Left lung (tissue), 10 donors: ENCODE measurements around the gene MAGI1. TPM values are rescaled to one million over a fixed set of nuclear protein-coding genes. Genes with fewer than 3 reads are reported as not detected.

Experiments
- ATAC-seq: fragments of 200-7000 bp; cut with Tn5 transposase; one replicate; pipeline ENCODE4 v1.9.1; 2020; ENCODE audit warnings: moderate library complexity
- DNase-seq, 4 donors: peaks; one replicate each; pipeline ENCODE4 v3.0.0-alpha.2; 2013 to 2020
- H3K27ac ChIP-seq, 2 donors: fragments of 200-600 bp; sonication (generic) in 1 of 2; one replicate each; pipeline versions ENCODE4 v1.5.0 to v1.8.0; 2020 to 2021
- H3K27me3 ChIP-seq, 2 donors: fragments of 200-600 bp; sonication (generic) in 1 of 2; one replicate each; pipeline versions ENCODE4 v1.5.0 to v1.8.0; 2020 to 2021
- H3K36me3 ChIP-seq, 2 donors: fragments of 200-600 bp; sonication (generic) in 1 of 2; one replicate each; pipeline versions ENCODE4 v1.5.0 to v1.8.0; 2020 to 2021
- H3K4me1 ChIP-seq, 2 donors: fragments of 200-600 bp; one replicate each; pipeline ENCODE4 v1.8.0; 2021
- H3K4me3 ChIP-seq, 2 donors: fragments of 200-600 bp; sonication (generic) in 1 of 2; one replicate each; pipeline versions ENCODE4 v1.5.0 to v1.8.0; 2020 to 2021; ENCODE audit warnings: mild to moderate bottlenecking in 1 of 2
- H3K9me3 ChIP-seq, 2 donors: fragments of 200-600 bp; sonication (generic) in 1 of 2; one replicate each; pipeline versions ENCODE4 v1.5.0 to v1.8.0; 2020 to 2021
- intact Hi-C, 2 donors: fragments of 100-400 bp; cut with DNase I; formaldehyde crosslinking; loops; one replicate each; pipeline versions ENCODE4 v1.11.2 to v1.14.2; 2022
- polyA plus RNA-seq, 6 donors: library from polyadenylated mRNA; unstranded; fragments of 120-200 nt; gene quantifications; one replicate each; pipeline ENCODE4 v1.2.1, GENCODE V29; 2013; ENCODE audit not compliant: insufficient read length in 6 of 6
- total RNA-seq, 2 donors: library from RNA; stranded (reverse); fragmentation: NEBNext Ultra II Directional; extraction: Animal tissue kit (Norgen Biotek cat#: 25700); gene quantifications; one replicate each; pipeline ENCODE4 v1.2.1, GENCODE V29; 2021
- TF ChIP-seq, protein P1 (sequence below), 2 donors: fragments of 200-600 bp; sonication (generic) in 1 of 2; IDR thresholded peaks; one replicate each; pipeline versions ENCODE4 v1.5.0 to v1.8.0; 2021; ENCODE audit warnings: antibody characterized with exemption in 2 of 2
- donor health status: DM: no; HTN: yes; CAD: no.
- donor health status: DM: no; HTN: no; CAD: no.

The MAGI1 gene
- total and polyA plus RNA-seq, 8 donors = 25.4 to 32.0 (median 28.7) TPM

GRCh38 chr3:65741540-65741939, 297.2 kb downstream of the MAGI1 start:
- no peak overlapping the region for H3K4me3 ChIP-seq
- no peaks in the 10 kb centered on the region for H3K36me3 ChIP-seq
- TF ChIP-seq, protein P1, sequence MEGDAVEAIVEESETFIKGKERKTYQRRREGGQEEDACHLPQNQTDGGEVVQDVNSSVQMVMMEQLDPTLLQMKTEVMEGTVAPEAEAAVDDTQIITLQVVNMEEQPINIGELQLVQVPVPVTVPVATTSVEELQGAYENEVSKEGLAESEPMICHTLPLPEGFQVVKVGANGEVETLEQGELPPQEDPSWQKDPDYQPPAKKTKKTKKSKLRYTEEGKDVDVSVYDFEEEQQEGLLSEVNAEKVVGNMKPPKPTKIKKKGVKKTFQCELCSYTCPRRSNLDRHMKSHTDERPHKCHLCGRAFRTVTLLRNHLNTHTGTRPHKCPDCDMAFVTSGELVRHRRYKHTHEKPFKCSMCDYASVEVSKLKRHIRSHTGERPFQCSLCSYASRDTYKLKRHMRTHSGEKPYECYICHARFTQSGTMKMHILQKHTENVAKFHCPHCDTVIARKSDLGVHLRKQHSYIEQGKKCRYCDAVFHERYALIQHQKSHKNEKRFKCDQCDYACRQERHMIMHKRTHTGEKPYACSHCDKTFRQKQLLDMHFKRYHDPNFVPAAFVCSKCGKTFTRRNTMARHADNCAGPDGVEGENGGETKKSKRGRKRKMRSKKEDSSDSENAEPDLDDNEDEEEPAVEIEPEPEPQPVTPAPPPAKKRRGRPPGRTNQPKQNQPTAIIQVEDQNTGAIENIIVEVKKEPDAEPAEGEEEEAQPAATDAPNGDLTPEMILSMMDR (IDR thresholded peaks at IDR 0.05) = no peak
- H3K27me3 ChIP-seq = no peaks in the 10 kb centered on the region
- intact Hi-C loops = no loop called here
- H3K4me1 ChIP-seq = no peaks in the 10 kb centered on the region
- no peaks in the 10 kb centered on the region for H3K9me3 ChIP-seq
- no peak for DNase-seq
- no peak for ATAC-seq
- no peak overlapping the region for H3K27ac ChIP-seq

- no peak overlapping the region for H3K4me3 ChIP-seq
- H3K36me3 ChIP-seq = no peaks in the 10 kb centered on the region
- ATAC-seq (no peak), DNase-seq (no peak)
- no peaks in the 10 kb centered on the region for H3K27me3 ChIP-seq
- H3K4me1 ChIP-seq = no peaks in the 10 kb centered on the region
- H3K27ac ChIP-seq = no peak overlapping the region
- no peaks in the 10 kb centered on the region for H3K9me3 ChIP-seq
- intact Hi-C loops = no loop called here
- TF ChIP-seq, protein P1 (IDR thresholded peaks at IDR 0.05) = no peak
Observed at GRCh38 chr3:65739901-65740541, 298.7 kb downstream of the MAGI1 start.

GRCh38 chr3:65734792-65735191, 303.9 kb downstream of the MAGI1 start:
- no peak overlapping the region for H3K4me3 ChIP-seq
- no peaks in the 10 kb centered on the region for H3K27me3 ChIP-seq
- TF ChIP-seq, protein P1 (IDR thresholded peaks at IDR 0.05) = no peak
- DNase-seq (no peak), ATAC-seq (no peak)
- intact Hi-C loops = no loop called here
- H3K36me3 ChIP-seq = no peaks in the 10 kb centered on the region
- H3K9me3 ChIP-seq = no peaks in the 10 kb centered on the region
- H3K27ac ChIP-seq = no peak overlapping the region
- peaks cover 0 to 7% of the 10 kb centered on the region in 2 donors for H3K4me1 ChIP-seq

- Histone ChIP-seq H3K9me3 (no peaks in the 10 kb centered on the region), H3K27me3 (no peaks in the 10 kb centered on the region), H3K4me1 (peaks cover under 1 to 7% of the 10 kb centered on the region in 2 donors), H3K27ac (no peak overlapping the region), H3K4me3 (no peak overlapping the region), H3K36me3 (no peaks in the 10 kb centered on the region)
- intact Hi-C loops = no loop called here
- no peak for DNase-seq
- no peak for ATAC-seq
- TF ChIP-seq, protein P1 (IDR thresholded peaks at IDR 0.05) = no peak
Observed at GRCh38 chr3:65734382-65734781, 304.3 kb downstream of the MAGI1 start.

GRCh38 chr3:65733459-65733858, 305.3 kb downstream of the MAGI1 start:
- no peak overlapping the region for H3K4me3 ChIP-seq
- H3K36me3 ChIP-seq = no peaks in the 10 kb centered on the region
- H3K4me1 ChIP-seq = peaks cover 4 to 7% of the 10 kb centered on the region in 2 donors
- intact Hi-C loops = no loop called here
- H3K9me3 ChIP-seq = no peaks in the 10 kb centered on the region
- no peak overlapping the region for H3K27ac ChIP-seq
- ATAC-seq (no peak), DNase-seq (no peak)
- TF ChIP-seq, protein P1 (IDR thresholded peaks at IDR 0.05) = no peak
- H3K27me3 ChIP-seq = no peaks in the 10 kb centered on the region
